Activated T-helper 2 cell treated with anti-CD3 and anti-CD28 coated beads, Interferon-gamma antibody, Interleukin-2, Interleukin-4, amounts not matched to agents 10 μg/mL and 5 μg/mL and 100 μg/mL, durations not matched to agents 14 hours and 24 hours and 36 hours (primary cell): ENCODE data around the gene CFAP43. TPM values are rescaled to one million over a fixed set of nuclear protein-coding genes. Genes with fewer than 3 reads are reported as not detected.
"Not testable (repeated sequence)": the region's sequence is repeated elsewhere in the genome, so short reads cannot be mapped to it uniquely, and the experiment has no call there.

Experiments used
- DNase-seq: peaks from one replicate; pipeline ENCODE4 v3.0.0; 2021; ENCODE audit warnings: low spot score
- H3K27ac Mint-ChIP-seq: one replicate; pipeline ENCODE4 v1.8.0; 2021; ENCODE audit warnings: mixed read lengths
- H3K27me3 Mint-ChIP-seq: one replicate; pipeline ENCODE4 v1.8.0; 2021; ENCODE audit warnings: low read depth, mixed read lengths
- H3K36me3 Mint-ChIP-seq: one replicate; pipeline ENCODE4 v1.8.0; 2021; ENCODE audit warnings: low read depth, mixed read lengths
- H3K4me1 Mint-ChIP-seq: one replicate; pipeline ENCODE4 v1.8.0; 2021; ENCODE audit warnings: low read depth, mixed read lengths
- H3K4me3 Mint-ChIP-seq: one replicate; pipeline ENCODE4 v1.8.0; 2021; ENCODE audit warnings: low read depth, mild to moderate bottlenecking, moderate library complexity, mixed read lengths
- H3K9me3 Mint-ChIP-seq: one replicate; pipeline ENCODE4 v1.8.0; 2021; ENCODE audit warnings: mixed read lengths
- intact Hi-C: fragments of 100-400 bp; cut with micrococcal nuclease; formaldehyde crosslinking; loops from one replicate; pipeline ENCODE4 v1.15.1; 2023
- total RNA-seq: library from RNA; stranded (reverse); gene quantifications from 2 replicates; pipeline ENCODE4 v1.2.3, GENCODE V29; 2022

Gene CFAP43
- total RNA-seq, 1 donor from 2014 or later, result 0.07 TPM

DNA sequence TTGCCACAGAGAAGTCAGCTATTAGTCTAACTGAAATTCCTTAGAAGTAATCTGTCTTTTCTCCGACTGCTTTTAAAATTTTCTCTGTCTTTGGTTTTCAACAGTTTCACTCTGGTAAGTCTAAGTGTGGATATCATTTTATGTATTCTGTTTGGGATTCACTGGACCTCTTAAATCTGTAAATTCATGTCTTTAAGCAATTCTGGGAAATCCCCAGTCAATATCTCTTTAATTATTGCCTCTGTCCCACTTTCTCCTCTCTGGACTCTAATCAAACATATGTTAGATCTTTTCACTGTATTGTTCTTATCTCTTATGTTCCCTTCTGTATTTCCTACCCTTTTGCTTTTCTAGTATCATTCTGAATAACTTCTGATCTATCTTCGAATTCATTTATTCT lies 29.9 kb downstream of the CFAP43 start:
- Mint-ChIP-seq H3K9me3 (no peaks in the 10 kb centered on the region), H3K27ac (no peak overlapping the region), H3K4me3 (no peak overlapping the region), H3K4me1 (no peaks in the 10 kb centered on the region), H3K27me3 (peaks cover 22% of the 10 kb centered on the region), H3K36me3 (no peaks in the 10 kb centered on the region)
- DNase-seq, result no peak
- intact Hi-C loops, result no loop called here

DNA sequence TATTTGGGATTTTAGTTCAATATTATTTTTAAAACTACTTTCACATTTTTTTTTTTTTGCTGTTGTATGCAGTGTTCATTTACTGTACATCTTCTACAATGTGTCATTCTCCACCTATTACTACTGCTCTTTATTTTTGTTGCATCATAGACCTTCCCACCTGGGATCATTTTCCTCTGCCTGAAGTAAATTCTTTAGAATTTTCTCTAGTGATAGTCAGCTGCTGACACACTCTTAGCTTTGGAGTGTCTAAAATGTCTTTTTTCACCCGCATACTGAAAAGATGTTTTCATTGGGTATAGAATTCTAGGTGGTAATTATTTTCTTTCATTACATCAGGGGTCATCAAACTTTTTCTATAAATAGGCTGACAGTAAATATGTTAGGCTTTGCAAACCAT lies 30.5 kb downstream of the CFAP43 start:
- H3K4me3 Mint-ChIP-seq, result no peak overlapping the region

DNA sequence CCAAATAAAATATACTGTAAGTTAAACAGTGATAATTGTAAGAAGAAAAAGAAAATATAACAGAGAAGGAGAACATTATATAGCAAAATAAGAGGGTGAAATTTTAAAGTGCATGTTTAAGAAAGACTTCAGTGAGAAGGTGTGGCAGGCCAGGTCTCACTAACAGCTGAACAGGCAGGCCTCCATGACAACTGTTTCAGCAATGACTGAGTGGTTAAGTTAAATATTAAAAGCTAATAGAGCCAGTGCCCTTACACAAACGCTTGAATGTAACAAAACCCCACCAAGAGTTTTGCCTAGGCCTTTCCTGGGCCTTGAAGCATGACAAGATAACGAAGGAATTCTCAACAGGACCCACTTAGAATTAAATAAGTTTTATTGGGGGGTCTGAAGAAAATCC lies 32.6 kb downstream of the CFAP43 start:
- no peak for DNase-seq
- no peaks in the 10 kb centered on the region for H3K36me3 Mint-ChIP-seq
- H3K9me3 Mint-ChIP-seq, result no peaks in the 10 kb centered on the region
- H3K4me3 Mint-ChIP-seq, result no peak overlapping the region
- no peak overlapping the region for H3K27ac Mint-ChIP-seq
- peaks cover 27% of the 10 kb centered on the region for H3K27me3 Mint-ChIP-seq
- H3K4me1 Mint-ChIP-seq, result no peaks in the 10 kb centered on the region
- intact Hi-C loops, result no loop called here

More for the DNA sequence above, 30.5 kb downstream of the CFAP43 start:
- H3K27me3 Mint-ChIP-seq, result peaks cover 19% of the 10 kb centered on the region
- intact Hi-C loops, result no loop called here
- no peaks in the 10 kb centered on the region for H3K4me1 Mint-ChIP-seq
- no peaks in the 10 kb centered on the region for H3K9me3 Mint-ChIP-seq
- H3K27ac Mint-ChIP-seq, result no peak overlapping the region
- no peak for DNase-seq
- H3K36me3 Mint-ChIP-seq, result no peaks in the 10 kb centered on the region

DNA sequence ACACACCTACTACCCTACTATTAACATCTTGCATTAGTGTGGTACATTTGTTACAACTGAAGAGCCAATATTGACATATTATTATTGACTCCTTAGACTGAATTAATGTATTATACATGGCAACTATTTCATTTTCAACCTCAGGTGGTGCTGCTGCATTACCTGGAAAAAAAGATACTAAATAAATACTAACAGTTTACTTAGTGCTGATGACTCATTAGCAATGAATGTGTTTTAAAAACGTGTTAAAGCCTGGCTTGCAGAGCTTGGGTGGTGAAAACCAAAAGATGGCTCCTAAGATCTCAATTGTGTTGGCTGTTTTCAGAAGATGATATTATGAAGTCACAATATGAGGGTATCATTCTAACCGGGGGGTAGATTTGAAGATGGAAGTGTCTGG lies 34.8 kb downstream of the CFAP43 start:
- no peaks in the 10 kb centered on the region for H3K36me3 Mint-ChIP-seq
- H3K4me1 Mint-ChIP-seq, result no peaks in the 10 kb centered on the region
- H3K27ac Mint-ChIP-seq, result no peak overlapping the region
- H3K4me3 Mint-ChIP-seq, result no peak overlapping the region
- DNase-seq, result no peak
- intact Hi-C loops, result no loop called here
- peaks cover 25% of the 10 kb centered on the region for H3K27me3 Mint-ChIP-seq
- H3K9me3 Mint-ChIP-seq, result no peaks in the 10 kb centered on the region

DNA sequence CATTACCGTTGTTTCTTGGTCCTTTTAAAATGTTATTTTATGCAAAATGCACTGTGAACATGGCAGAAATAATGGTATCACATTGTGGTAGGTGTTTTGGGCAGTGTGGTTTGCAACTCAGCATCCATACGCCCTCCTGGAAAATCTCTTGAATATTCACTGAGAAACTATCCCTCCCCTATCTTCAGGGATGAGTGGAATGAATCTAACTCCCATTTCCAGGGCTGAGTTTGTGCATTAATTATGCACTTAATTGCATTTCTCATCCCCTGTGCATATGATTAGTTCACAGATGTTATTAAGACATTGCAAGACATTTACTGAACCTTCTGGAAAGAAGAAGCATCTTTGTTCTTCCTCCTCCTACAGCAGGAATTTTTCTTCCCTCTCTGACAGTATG lies 36.5 kb downstream of the CFAP43 start:
- DNase-seq, result no peak
- H3K4me3 Mint-ChIP-seq, result no peak overlapping the region
- intact Hi-C loops, result no loop called here
- no peaks in the 10 kb centered on the region for H3K36me3 Mint-ChIP-seq
- H3K27me3 Mint-ChIP-seq, result peaks cover 29% of the 10 kb centered on the region
- no peaks in the 10 kb centered on the region for H3K9me3 Mint-ChIP-seq
- no peak overlapping the region for H3K27ac Mint-ChIP-seq
- no peaks in the 10 kb centered on the region for H3K4me1 Mint-ChIP-seq

DNA sequence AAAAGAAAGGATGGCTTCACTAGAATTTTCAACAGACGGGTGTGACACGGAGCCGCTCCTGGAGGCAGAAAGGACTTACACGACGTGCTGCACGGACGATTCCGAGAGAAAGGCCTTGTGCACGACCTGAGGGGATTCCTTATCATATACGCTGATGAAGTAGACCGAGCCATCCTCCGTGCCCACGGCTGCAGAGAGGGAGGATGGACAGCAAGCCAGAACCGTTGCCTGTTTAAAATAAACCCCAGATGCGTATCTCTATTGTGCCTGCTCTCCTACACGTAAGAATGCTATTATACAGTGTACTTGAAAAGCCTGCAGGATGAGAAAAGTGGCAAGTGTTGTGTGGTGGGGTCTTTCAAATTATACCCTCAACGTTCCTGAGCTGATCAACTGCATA lies 38.4 kb downstream of the CFAP43 start:
- H3K4me1 Mint-ChIP-seq, result no peaks in the 10 kb centered on the region
- intact Hi-C loops, result no loop called here
- no peaks in the 10 kb centered on the region for H3K36me3 Mint-ChIP-seq
- H3K27ac Mint-ChIP-seq, result no peak overlapping the region
- H3K27me3 Mint-ChIP-seq, result peaks cover 41% of the 10 kb centered on the region
- no peaks in the 10 kb centered on the region for H3K9me3 Mint-ChIP-seq
- H3K4me3 Mint-ChIP-seq, result no peak overlapping the region
- no peak for DNase-seq

DNA sequence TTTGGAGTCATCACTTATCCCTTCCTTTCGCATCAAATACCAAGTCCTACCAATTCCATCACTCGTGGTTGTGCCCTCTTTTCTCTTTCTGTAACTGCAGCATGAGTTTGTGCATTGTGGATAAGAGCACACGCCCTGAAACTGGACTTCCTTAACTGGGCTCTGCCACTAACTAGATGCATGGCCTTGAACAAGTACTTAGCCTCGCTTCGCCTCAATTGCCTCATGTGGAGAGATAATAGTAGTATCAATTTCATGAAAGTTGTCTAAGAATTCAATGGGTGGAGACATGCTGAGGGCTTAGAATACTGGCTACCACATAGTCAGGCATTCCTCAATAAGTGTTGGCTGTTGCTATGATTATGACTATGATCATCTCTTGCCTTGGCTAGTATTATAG lies 41.5 kb downstream of the CFAP43 start:
- intact Hi-C loops, result no loop called here
- H3K36me3 Mint-ChIP-seq, result no peaks in the 10 kb centered on the region
- no peak for DNase-seq
- no peak overlapping the region for H3K4me3 Mint-ChIP-seq
- H3K27ac Mint-ChIP-seq, result no peak overlapping the region
- H3K9me3 Mint-ChIP-seq, result no peaks in the 10 kb centered on the region
- H3K27me3 Mint-ChIP-seq, result peaks cover 46% of the 10 kb centered on the region
- no peaks in the 10 kb centered on the region for H3K4me1 Mint-ChIP-seq

DNA sequence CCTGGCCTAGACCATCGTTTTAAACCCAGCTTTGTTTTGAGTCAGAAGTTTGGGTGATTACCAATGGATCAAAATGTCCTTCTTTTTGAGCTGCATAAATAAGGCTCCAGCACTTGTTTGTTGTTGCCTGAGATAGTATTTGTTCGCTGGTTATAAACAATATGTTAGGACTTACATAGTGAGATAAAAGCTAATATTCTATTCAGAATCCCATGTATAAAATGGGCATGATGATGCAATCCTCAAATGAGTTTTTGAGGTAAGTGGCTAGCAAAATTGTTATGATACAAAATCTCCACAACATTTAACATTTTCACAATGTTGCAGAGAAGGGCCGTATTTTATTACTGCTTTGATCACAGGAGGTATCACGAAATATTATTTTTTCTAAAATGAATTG lies 48.5 kb downstream of the CFAP43 start:
- H3K4me1 Mint-ChIP-seq, result no peaks in the 10 kb centered on the region
- H3K36me3 Mint-ChIP-seq, result no peaks in the 10 kb centered on the region
- no peak overlapping the region for H3K27ac Mint-ChIP-seq
- intact Hi-C loops, result no loop called here
- H3K4me3 Mint-ChIP-seq, result no peak overlapping the region
- no peak for DNase-seq
- H3K27me3 Mint-ChIP-seq, result peaks cover 18% of the 10 kb centered on the region
- H3K9me3 Mint-ChIP-seq, result no peaks in the 10 kb centered on the region

DNA sequence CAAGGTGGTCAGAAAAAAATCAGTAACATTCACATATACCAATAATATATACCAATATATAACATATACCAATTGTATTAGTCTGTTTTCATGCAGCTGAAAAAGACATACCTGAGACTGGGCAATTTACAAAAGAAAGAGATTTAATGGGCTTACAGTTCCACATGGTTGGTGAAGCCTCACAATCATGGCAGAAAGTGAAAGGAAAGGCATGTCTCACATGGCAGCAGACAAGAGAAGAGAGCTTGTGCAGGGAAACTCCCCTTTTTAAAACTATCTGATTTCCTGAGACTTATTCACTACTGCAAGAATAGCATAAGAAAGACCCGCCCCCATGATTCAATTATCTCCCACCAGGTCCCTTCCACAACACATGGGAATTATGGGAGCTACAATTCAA lies 58.0 kb downstream of the CFAP43 start:
- Mint-ChIP-seq H3K27me3 (peaks cover 40% of the 10 kb centered on the region), H3K9me3 (peaks cover 14% of the 10 kb centered on the region)
- H3K36me3 Mint-ChIP-seq, intact Hi-C loops, H3K4me1 Mint-ChIP-seq, H3K27ac Mint-ChIP-seq, H3K4me3 Mint-ChIP-seq, DNase-seq: not testable (repeated sequence)

DNA sequence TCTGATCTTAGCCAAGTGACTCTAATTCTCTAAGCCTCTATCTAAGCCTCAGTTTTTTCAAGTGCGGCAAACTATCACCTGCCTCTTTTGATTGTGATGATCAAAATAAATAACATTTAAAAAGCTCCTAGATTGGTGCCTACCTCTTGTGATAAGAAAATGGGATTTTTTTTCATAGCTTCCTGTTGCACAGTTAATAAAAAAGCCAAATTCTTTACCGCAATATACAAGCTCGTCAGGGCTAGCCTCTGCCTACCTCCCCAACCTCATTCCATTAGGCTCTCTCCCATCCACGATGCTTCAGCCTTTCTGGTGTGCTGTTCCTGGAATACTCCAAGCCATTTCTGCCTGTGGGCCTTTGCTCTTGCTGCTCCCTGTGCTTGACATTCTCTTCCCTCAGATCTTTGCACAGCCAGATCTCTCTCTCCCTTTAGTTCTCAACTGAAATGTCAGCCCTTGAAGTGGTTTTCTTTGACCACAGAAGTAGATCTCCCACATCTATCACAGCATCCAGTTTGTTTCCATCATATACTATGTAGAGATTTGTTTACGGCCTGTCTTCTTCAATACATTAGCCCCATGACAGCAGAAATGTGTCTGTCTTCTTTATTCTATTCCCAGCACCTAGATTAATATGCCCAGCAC lies 61.4 kb downstream of the CFAP43 start:
- no peak for DNase-seq
- no peaks in the 10 kb centered on the region for H3K36me3 Mint-ChIP-seq
- no peak overlapping the region for H3K27ac Mint-ChIP-seq
- peaks cover 5% of the 10 kb centered on the region for H3K4me1 Mint-ChIP-seq
- no peak overlapping the region for H3K4me3 Mint-ChIP-seq
- H3K27me3 Mint-ChIP-seq, result peaks cover 46% of the 10 kb centered on the region
- intact Hi-C loops, result no loop called here
- peaks cover 14% of the 10 kb centered on the region for H3K9me3 Mint-ChIP-seq

DNA sequence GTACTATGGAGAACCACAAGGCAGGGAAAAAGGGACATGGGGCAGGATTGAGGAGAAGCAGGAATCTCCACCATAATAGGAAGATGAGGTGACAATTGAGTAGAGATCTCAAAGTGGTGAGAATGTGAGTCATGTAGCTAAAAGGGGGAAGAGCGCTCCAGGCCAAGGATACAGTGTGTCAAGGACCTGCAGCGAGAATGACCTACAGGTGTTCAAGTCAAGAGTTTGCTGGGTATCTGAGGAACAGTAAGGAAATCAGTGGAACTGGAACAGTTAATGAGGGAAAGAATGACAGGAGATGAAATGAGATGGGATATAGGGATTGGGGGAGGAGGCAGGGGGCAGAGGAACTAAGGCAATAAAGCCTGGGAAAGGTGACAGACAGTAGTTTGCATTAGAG lies 76.6 kb downstream of the CFAP43 start:
- intact Hi-C loops, result no loop called here
- Mint-ChIP-seq H3K4me3 (no peak overlapping the region), H3K9me3 (peaks cover 20% of the 10 kb centered on the region), H3K36me3 (no peaks in the 10 kb centered on the region), H3K27ac (no peak overlapping the region), H3K4me1 (no peaks in the 10 kb centered on the region), H3K27me3 (peaks cover 36% of the 10 kb centered on the region)
- DNase-seq, result no peak

DNA sequence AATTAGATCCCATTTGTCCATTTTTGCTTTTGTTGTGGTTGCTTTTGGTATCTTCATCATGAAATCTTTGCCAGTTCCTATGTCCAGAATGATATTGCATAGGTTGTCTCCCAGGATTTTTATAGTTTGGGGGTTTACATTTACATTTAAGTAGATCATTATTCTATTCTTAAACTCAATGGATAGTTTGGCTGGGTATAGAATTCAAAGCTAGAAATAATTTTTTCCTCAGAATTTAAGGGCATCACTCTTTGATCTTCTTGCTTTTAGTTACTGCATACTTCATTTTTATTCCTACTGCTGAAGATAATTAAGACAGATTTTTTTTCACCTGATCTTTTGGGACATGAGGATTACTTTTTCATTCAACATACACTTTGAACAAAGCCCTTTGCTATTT lies 80.4 kb downstream of the CFAP43 start:
- intact Hi-C loops, result no loop called here

DNA sequence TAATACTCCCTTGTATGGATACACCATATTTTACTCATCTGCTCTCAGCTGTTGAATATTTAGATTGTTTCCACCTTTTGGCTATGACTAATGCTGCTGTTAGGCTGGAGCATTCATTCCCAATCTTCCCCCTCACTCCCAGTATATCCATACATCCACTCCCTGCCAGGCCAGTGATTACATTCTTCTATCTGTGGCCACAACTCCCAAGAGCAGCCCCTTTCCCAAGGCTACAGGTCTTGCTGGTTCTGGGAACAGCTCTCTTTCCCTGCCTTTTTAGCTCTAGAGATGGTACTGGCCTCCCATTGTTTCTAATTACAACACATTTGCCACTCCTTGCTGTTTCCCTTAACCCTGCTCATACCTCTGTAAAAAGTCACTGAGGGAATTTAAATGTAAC lies 82.0 kb downstream of the CFAP43 start:
- DNase-seq, result no peak
- Mint-ChIP-seq H3K27ac (no peak overlapping the region), H3K4me1 (no peaks in the 10 kb centered on the region), H3K9me3 (peaks cover 25% of the 10 kb centered on the region), H3K27me3 (peaks cover 42% of the 10 kb centered on the region), H3K36me3 (no peaks in the 10 kb centered on the region), H3K4me3 (no peak overlapping the region)
- intact Hi-C loops, result no loop called here

More for the DNA sequence above, 80.4 kb downstream of the CFAP43 start:
- Mint-ChIP-seq H3K4me3 (no peak overlapping the region), H3K27ac (no peak overlapping the region), H3K36me3 (no peaks in the 10 kb centered on the region), H3K27me3 (peaks cover 39% of the 10 kb centered on the region), H3K4me1 (no peaks in the 10 kb centered on the region), H3K9me3 (peaks cover 25% of the 10 kb centered on the region)
- no peak for DNase-seq

DNA sequence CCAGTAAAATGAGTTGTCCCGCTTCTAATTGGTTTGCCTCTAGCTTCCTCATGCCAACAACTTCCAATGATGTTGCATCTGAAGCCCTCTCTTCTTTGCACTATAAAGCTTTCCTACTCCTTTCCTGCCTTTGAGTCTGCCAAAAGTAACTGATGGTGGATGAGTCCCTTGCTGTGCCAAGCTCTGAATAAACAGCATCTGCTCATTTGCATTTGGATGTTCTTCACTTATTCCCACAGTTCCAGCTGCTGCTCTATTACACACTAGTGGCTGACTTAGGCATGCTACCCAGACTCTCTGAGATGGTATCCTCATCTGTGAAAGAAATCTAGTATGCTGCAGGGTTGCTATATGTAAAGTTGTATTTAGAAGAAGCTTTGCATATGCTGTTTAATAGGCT lies 85.3 kb downstream of the CFAP43 start:
- no peaks in the 10 kb centered on the region for H3K4me1 Mint-ChIP-seq
- intact Hi-C loops, result no loop called here
- no peak overlapping the region for H3K27ac Mint-ChIP-seq
- no peak for DNase-seq
- no peak overlapping the region for H3K4me3 Mint-ChIP-seq
- H3K36me3 Mint-ChIP-seq, result no peaks in the 10 kb centered on the region
- H3K27me3 Mint-ChIP-seq, result peaks cover 50% of the 10 kb centered on the region
- peaks cover 17% of the 10 kb centered on the region for H3K9me3 Mint-ChIP-seq
